Measurements from ENCODE around the gene PLXNB3.
"Not testable (repeated sequence)": the region's sequence is repeated elsewhere in the genome, so short reads cannot be mapped to it uniquely, and the experiment has no call there.

PLXNB3 gene

DNA sequence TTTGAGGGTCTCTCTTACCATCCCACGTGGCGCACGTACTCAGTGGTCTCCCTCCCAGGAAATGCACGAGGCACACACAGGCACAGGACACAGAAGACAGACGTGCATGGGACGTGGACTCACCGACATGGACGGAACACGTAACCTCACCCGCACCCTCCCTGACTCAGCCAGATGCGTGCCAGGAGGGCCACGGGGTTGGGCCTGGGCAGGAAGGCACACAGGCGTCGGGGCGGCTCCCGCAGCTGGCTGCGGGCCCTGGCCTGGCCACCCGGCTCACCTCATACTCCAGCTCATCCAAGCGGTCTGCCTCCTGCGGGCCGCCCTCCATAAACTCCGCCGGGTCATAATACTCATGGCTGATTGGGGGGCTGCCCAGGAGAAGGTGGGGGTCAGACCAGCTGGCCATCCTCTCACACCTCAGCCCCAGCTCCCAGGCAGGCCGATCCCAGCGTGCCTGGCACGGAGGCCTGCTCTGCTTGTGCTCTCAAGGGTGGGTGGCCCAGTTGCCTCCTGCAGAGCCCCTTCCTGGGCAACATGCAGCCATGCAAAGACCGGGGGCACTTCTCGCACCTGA is 43.0 kb downstream of the PLXNB3 start:
- DNase-seq (ENCODE audit: low read depth in 1 of 2, low spot score in 1 of 2): no peak

DNA sequence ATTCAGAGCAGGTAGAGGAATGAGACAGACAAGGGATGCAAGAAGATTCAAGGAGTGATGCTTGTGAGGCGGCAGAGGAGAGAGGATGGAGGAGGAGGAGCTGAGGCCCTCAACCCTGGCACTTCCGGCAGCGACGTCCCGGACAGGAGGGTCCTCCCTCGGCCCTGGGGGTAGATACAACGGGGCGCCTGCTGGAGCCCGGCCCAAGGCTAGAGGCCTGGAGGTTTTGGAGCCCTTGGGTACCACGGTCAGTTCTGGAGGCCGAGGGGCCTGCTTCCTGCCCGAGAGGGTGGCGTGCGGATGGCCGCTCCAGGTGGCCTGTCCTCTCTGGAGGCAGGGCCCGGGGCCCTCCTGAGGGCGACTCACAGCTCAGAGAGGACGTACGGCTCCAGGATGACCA is 43.9 kb downstream of the PLXNB3 start:
- no peak for DNase-seq (ENCODE audit: low read depth in 1 of 2, low spot score in 1 of 2)

DNA sequence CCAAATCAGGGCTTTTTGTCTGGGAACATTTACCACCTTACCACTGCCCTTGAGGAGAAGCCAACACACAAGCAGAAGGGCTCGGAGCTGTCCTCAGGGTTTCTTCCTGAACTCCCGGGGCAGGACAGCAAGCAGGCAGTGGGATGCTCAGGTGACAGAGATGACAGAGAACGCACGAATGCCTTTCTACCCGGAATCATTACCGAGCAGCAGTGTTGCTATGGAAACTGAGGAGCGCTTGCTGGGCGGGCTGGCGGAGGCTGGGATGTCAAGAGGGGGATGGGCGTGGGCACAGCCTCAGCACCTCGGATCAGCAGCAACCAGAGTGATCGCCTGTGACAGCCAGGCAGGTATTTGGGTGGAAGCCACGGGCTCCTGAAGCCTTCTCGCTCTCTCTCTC is 48.2 kb downstream of the PLXNB3 start:
- no peak for DNase-seq (ENCODE audit: low read depth in 1 of 2, low spot score in 1 of 2)

DNA sequence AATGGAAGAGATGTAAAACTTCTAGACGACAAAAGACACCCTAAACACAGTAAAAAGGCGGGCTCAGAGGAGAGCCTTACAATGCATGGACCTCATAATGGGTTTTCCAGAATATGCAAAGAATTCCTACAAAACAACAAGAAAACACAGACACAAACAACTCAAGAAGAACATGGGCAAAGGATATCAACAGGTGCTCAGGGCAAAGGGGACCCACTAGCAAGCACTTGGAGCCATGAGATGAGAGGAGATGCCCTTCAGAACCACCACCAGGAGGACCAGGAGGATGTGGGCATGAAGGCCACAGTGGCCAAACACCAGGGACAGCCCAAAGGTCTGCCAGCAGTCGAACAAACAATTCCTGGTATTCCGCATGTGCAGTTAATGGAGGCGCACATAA is 49.1 kb downstream of the PLXNB3 start:
- DNase-seq (ENCODE audit: low read depth in 1 of 2, low spot score in 1 of 2): no peak

DNA sequence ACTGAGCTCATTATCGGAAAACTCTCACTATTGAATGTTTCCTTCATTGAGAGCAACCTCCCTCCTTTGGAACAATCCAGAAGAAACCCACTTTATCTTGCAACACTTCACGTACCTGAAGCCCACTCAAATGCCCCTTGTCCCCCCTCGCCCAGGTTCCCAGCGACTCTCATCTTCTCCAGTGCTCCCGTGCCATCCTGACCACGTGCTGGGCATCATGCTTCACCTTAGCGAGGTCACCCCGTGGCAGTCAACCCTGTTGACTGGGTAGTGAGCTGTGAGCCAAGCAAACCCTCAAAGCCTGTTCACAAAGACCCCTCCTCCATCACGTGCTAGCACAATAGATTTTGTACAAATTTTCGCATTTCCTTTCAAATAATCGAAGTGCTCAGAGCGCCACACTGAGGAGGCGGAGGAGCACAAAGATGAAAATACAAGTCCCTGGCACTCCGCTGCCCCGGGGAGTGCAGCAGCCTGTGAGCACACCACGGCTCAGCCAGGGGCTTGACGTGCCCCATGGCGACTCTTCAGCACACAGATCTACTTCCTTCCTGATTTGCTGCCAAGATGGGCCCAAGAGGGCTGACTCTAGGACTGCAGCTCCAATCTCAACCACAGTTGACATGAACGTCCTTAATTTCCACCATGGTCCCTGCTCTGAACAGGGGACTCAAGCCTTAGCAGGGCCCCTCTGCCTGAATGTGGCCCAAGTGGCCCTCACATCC is 50.7 kb downstream of the PLXNB3 start:
- DNase-seq (ENCODE audit: low read depth in 1 of 2, low spot score in 1 of 2): no peak

DNA sequence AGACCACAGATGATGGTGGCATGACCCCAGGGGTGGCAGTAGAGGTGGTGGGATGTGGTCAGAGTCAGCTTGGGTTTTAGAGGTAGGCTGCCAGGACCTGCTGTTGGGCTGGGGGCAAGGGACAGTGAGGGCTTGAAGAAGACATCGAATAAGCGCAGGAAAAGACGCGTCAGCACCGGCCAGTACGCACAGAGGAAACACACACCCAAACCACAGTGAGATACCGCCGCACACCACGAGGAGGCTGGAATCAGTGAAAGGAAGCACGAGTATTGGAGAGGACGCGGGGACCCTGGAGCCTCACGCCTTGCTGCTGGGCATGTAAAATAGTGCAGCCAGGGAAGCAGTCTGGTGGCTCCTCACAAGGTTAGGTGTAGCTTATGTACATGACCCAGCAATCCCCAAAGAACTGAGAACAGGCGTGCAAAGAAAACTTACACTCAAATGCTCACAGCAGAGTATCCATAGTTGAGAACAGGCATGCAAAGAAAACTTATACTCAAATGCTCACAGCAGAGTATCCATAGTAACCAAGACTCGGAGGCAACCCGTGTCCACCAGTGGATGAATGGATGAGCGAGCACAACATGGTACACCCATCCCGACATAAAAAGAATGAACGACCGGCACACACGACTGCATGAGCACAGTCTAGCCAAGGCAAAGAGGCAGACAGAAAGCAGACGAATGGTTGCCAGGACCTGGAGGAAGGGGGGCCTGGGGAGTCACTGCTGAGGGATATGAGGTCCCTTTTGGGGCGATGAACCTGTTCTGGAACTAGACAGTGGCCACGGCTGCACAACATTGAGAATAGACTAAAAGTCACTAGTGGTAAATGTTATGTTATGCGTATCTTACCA is 53.0 kb downstream of the PLXNB3 start:
- no peak for DNase-seq (ENCODE audit: low read depth in 1 of 2, low spot score in 1 of 2)

DNA sequence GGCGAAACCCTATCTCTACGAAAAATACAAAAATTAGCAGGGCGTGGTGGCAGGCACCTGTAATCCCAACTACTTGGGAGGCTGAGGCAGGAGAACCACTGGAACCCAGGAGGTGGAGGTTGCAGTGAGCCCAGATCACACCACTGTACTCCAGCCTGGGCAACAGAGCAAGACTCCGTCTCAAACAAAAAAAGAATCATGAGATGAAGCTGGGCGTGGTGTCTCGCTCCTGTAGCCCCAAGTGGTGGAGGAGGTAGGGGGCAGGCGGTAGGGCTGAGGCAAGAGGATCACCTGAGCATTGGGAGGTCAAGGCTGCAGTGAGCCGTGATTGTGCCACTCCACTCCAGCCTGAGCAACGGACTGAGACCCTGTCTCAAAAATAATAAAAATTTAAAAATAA is 54.0 kb downstream of the PLXNB3 start:
- DNase-seq (ENCODE audit: low read depth in 1 of 2, low spot score in 1 of 2): not testable (repeated sequence)

DNA sequence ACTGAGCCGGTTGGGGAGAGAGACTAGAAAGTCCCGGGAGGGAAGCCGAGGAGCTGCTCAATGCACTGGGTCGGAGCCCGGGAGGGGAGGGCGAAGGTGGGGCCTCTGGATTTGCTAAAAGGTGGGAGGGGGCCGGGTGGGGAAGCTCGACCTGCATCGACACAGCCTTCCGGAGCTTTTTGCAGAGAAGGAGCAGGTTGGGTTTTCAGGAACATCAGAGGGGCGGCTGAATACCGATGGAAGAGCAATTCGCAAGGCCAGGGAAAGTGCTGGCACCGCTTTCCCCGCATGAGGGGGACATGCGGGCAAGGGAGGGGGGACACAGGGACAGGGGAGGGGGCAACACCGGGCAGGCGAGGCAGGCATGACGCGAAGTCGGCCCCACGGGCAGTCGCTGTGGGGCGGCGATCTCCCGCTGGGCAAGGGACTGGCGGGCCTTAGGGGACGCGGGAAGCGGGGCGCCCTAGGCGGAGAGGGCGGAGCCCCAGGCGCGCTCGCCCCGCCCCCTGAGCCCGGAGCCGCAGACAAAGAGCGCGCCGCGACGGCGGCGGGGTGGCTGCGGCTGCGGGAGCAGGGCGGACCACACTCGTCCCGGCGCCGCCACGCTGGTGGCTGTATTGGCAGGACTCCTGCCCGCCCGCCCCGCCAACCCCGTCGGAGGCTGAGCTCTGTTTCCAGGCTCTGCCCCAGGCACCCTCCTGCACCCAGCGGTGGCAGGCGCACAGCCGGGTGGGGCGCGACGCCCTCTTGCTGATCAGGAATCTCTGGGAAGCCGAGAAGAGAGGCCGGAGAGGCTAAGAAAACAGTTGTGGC is 54.7 kb downstream of the PLXNB3 start:
- peak in 1 of 2 donors; percentile 22 for DNase-seq (ENCODE audit: low read depth in 1 of 2, low spot score in 1 of 2)

DNA sequence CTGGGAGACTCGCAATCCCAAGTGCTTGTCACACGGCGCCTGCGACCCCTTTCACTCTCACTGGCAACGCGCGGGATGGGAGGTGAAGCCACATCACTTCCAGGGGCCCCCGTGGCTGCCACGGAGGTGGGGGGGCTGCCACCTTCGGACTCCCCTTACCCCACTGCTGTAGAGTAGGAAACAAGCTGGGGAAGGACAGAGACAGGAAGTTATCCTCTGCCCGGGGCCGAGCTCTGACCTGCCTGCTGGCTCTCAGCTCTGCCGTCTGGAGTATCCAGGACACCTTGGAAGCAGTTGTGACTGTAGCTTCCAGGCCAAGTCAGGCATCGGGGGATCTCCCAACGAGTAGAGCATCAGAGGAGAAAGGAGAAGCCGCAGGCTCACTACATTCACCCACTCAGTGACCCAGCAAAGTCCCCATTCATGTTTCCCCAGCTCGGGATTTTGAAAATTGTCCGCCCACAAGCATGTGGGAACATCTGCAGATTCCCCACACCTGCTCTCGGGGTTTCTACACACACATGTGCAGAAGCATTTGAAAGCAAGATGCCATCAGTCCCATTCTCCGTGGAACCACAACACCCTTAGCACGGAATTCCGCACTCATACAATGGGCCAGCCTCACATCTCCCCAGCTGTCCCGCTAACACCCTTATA is 55.5 kb downstream of the PLXNB3 start:
- DNase-seq (ENCODE audit: low read depth in 1 of 2, low spot score in 1 of 2): no peak

DNA sequence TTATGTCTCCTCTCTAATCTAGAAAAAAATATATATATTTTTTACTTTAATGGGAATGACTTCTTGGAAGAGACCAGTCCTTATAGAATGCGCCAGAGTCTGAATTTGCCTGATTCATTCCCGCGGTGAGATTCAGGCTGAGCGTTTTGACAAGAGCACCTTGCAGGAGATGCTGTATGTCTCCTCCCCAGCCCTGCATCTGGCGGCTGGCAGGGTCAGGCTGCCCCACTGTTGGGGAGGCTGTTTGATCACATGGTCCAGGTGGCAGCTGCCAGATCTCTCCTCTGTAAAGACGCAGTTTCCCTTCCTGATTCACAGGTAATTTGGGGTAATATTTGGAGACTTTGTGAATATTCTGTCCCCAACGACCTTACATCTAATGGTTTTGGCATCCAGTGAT is 56.6 kb downstream of the PLXNB3 start:
- no peak for DNase-seq (ENCODE audit: low read depth in 1 of 2, low spot score in 1 of 2)

DNA sequence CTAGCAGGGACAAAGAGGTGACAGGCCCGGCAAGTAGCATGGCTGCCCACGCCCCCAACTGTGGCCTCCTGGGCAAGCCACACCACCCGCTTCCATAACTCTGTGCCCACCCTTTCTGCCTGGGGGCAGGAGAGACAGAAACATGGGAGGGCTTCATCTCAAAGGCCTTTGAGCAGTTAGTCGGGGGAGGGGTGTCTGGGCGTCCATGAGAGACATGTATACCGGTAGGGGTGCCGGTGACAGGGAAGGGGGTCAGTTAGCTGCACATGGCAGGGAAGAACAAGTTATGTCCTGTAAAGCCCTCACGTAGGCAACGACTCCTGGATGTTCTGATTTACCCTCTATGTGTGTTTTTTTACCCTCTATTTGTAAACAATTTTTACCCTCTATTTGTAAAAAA is 57.0 kb downstream of the PLXNB3 start:
- DNase-seq (ENCODE audit: low read depth in 1 of 2, low spot score in 1 of 2): no peak

DNA sequence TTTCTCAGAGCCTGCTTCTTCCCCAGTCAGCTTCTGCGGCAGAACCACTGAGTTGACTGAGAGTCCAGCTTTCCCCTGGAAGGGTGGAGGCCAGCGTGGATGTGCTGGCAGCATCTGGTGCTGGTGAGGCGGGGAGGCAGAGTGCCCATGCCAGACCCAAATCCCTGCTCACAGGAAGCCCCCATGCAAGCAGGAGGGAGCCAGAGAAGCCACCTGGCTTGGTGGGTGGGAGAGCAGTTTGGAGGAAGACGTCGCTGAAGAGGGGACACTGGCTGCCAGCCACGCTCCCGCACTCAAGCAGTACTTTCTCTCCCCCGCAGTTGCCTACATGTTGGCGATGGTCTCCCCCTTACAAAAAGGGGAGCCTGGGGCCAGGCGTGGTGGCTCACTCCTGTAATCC is 60.3 kb downstream of the PLXNB3 start:
- no peak for DNase-seq (ENCODE audit: low read depth in 1 of 2, low spot score in 1 of 2)

DNA sequence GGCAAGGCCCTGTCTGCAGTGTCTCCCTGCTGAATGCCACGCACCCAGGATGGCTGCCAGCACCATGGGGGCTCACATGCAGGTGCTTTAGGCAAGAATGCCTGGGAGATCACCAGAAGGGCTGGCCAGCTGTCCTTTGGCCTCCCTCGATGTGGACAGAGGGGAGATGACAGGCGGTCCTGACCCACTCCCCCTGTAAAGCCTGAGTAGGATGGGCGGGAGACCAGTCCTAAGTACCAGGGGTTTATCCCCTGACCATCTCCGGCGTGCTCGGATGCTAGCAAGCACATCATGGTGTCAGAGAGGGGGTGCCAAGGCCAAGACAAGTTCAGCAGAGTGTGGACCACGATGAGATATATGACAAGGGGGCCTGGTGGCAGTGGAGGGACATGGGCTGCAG is 61.0 kb downstream of the PLXNB3 start:
- no peak for DNase-seq (ENCODE audit: low read depth in 1 of 2, low spot score in 1 of 2)

Data from activated CD4-positive, alpha-beta T cell treated with anti-CD3 and anti-CD28 coated beads, Interleukin-2, amount 50 U/mL, for 24 hours (primary cell).